ENCODE data around the gene CPZ.

- TF ChIP-seq CTCF (IDR thresholded peaks at IDR 0.05): no peak
- no peak for TF ChIP-seq ZBTB43 (CRISPR knock-in tag; IDR thresholded peaks at IDR 0.05)
- TF ChIP-seq ZNF138 (CRISPR knock-in tag; conservative IDR thresholded peaks at IDR 0.05): no peak
- TF ChIP-seq ZNF232 (CRISPR knock-in tag; IDR thresholded peaks at IDR 0.05): no peak
- TF ChIP-seq NR1H2 (CRISPR knock-in tag; IDR thresholded peaks at IDR 0.05): no peak
- no peak for TF ChIP-seq FOXJ3 (CRISPR knock-in tag; IDR thresholded peaks at IDR 0.05; ENCODE audit: borderline replicate concordance)
- no peak for TF ChIP-seq CBFB (CRISPR knock-in tag; IDR thresholded peaks at IDR 0.05; ENCODE audit: low read depth)
- no peak for TF ChIP-seq ESRRA (CRISPR knock-in tag; IDR thresholded peaks at IDR 0.05; ENCODE audit: borderline replicate concordance)
- no peak for TF ChIP-seq ATF2 (CRISPR knock-in tag; IDR thresholded peaks at IDR 0.05; ENCODE audit: borderline replicate concordance, low read depth)
- no peak for TF ChIP-seq MAX (CRISPR knock-in tag; IDR thresholded peaks at IDR 0.05)
- TF ChIP-seq E2F1 (CRISPR knock-in tag; IDR thresholded peaks at IDR 0.05): no peak
- no peak for TF ChIP-seq ELF4 (CRISPR knock-in tag; IDR thresholded peaks at IDR 0.05; ENCODE audit: low read depth)
These were observed 14.6 kb upstream of the CPZ start for GRCh38 chr4:8577972-8578371.
